ENCODE results near the gene FAM170B. TPM values are rescaled to one million over a fixed set of nuclear protein-coding genes. Genes with fewer than 3 reads are reported as not detected.

The FAM170B gene
- total RNA-seq, 5 donors from 2014 or later (not counting 1 experiment from before 2014, with no cell fraction given) = 0.16 TPM; not detected in 4

DNA sequence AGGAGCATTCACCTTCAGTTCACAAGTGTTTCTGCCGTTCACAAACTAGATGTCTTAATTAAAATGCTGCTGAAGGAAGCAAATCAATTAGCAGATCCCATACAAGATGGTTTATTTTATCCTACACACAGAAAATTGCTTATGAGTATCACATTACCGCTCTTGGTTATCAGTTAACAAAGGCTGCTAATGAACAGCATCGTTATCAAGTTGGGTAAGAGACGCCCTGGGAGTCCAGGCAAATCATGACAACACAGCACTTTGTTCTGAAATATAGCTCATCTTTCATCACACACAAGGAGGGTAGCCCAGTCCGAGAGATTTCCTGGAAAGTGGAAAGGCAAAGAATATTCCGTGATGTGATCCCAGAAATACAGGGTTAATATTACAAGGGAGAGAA, 20.8 kb upstream of the FAM170B start:
- no peak overlapping the region for H3K4me3 Mint-ChIP-seq
- Histone ChIP-seq H3K4me1 (ENCODE audit: control insufficient read depth in 1 of 2, extremely low read depth in 1 of 2, insufficient read depth in 2 of 2, low read length in 2 of 2) (peaks cover 0 to 6% of the 10 kb centered on the region in 2 experiments), H3K9me3 (no peaks in the 10 kb centered on the region), H3K27me3 (replicated peaks in 1 of 2; ENCODE audit: control insufficient read depth in 2 of 2, extremely low read depth in 1 of 2, insufficient read depth in 2 of 2, low read length in 1 of 2) (peaks cover 0 to 3% of the 10 kb centered on the region in 2 experiments), H3K27ac (ENCODE audit: low read length) (no peak overlapping the region), H3K4me3 (ENCODE audit: control insufficient read depth in 1 of 2, extremely low read depth in 1 of 2, low read length in 1 of 2) (no peak overlapping the region), H3K36me3 (ENCODE audit: control insufficient read depth in 2 of 2, extremely low read depth in 1 of 2, insufficient read depth in 1 of 2, low read length in 1 of 2) (no peaks in the 10 kb centered on the region)
- POLR2A ChIA-PET = no interaction called here
- no CpG with 5 or more reads among the region's 6 CpGs for WGBS (ENCODE audit: insufficient coverage)
- H3K4me1 Mint-ChIP-seq = peaks cover 1 to 16% (median 9%) of the 10 kb centered on the region in 3 donors
- DNase-seq (no peak), ATAC-seq (replicated peaks in 1 of 4) (no peak)
- no peaks in the 10 kb centered on the region for H3K36me3 Mint-ChIP-seq
- H3K27ac Mint-ChIP-seq = no peak overlapping the region
- H3K9me3 Mint-ChIP-seq = no peaks in the 10 kb centered on the region
- peaks cover 4 to 25% of the 10 kb centered on the region in 2 donors for H3K27me3 Mint-ChIP-seq
- CTCF ChIA-PET = no interaction called here

DNA sequence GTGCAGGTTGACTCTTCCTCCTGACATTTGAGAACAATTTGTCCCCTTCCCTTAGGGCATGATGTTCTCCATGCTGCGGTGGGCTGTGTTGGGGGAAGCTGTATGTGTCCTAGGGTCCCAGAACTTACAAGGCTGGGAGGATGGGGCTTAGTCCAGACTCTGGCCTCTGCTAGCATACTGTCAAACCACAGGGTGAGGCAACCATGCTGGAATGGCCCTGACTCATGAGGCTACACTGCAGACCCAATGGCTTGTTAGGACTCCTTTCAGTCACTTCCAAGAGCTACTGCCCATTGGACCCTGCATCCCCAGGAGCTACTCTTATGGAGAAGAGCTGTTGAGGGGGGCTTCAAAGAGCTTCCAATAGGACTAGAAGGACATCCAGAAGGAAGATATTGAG, 20.1 kb upstream of the FAM170B start:
- no CpG with 5 or more reads among the region's 1 CpG for WGBS (ENCODE audit: insufficient coverage)
- H3K4me3 Mint-ChIP-seq = no peak overlapping the region
- H3K27me3 ChIP-seq (replicated peaks in 1 of 2; ENCODE audit: control insufficient read depth in 2 of 2, extremely low read depth in 1 of 2, insufficient read depth in 2 of 2, low read length in 1 of 2) = peaks cover 0 to 3% of the 10 kb centered on the region in 2 experiments
- peaks cover 1 to 16% (median 9%) of the 10 kb centered on the region in 3 donors for H3K4me1 Mint-ChIP-seq
- no peak overlapping the region for H3K27ac Mint-ChIP-seq
- no peaks in the 10 kb centered on the region for H3K9me3 ChIP-seq
- no peak for DNase-seq
- H3K27me3 Mint-ChIP-seq = peaks cover 4 to 25% of the 10 kb centered on the region in 2 donors
- no peak overlapping the region for H3K27ac ChIP-seq (ENCODE audit: low read length)
- H3K36me3 ChIP-seq (ENCODE audit: control insufficient read depth in 2 of 2, extremely low read depth in 1 of 2, insufficient read depth in 1 of 2, low read length in 1 of 2) = no peaks in the 10 kb centered on the region
- peaks cover 0 to 6% of the 10 kb centered on the region in 2 experiments for H3K4me1 ChIP-seq (ENCODE audit: control insufficient read depth in 1 of 2, extremely low read depth in 1 of 2, insufficient read depth in 2 of 2, low read length in 2 of 2)
- ChIA-PET POLR2A (no interaction called here), CTCF (no interaction called here)
- H3K4me3 ChIP-seq (ENCODE audit: control insufficient read depth in 1 of 2, extremely low read depth in 1 of 2, low read length in 1 of 2) = no peak overlapping the region
- H3K36me3 Mint-ChIP-seq = no peaks in the 10 kb centered on the region
- ATAC-seq (replicated peaks in 1 of 4) = no peak
- no peaks in the 10 kb centered on the region for H3K9me3 Mint-ChIP-seq

DNA sequence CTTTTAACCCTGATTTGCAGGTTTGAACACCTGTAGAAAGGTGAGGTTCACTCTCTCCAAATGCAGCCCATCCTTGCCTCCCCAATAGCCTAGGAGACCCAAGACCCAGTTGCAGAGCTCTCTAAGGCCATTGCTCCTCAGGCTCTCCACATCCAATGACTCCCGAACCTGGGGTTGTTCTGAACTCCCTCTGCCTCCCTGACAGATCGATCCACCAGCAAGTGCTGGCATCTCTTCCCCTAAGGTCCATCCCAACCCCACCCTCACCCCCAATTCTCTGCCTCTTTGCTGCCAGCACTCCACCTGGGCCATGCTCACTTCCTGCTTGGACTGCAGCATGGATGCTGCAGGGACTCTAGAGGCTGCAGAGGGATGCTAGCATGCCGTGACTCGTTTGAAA, 19.3 kb upstream of the FAM170B start:
- Histone ChIP-seq H3K27ac (ENCODE audit: low read length) (no peak overlapping the region), H3K4me1 (ENCODE audit: control insufficient read depth in 1 of 2, extremely low read depth in 1 of 2, insufficient read depth in 2 of 2, low read length in 2 of 2) (peaks cover 0 to 6% of the 10 kb centered on the region in 2 experiments), H3K36me3 (ENCODE audit: control insufficient read depth in 2 of 2, extremely low read depth in 1 of 2, insufficient read depth in 1 of 2, low read length in 1 of 2) (no peaks in the 10 kb centered on the region), H3K4me3 (ENCODE audit: control insufficient read depth in 1 of 2, extremely low read depth in 1 of 2, low read length in 1 of 2) (no peak overlapping the region), H3K9me3 (no peaks in the 10 kb centered on the region), H3K27me3 (replicated peaks in 1 of 2; ENCODE audit: control insufficient read depth in 2 of 2, extremely low read depth in 1 of 2, insufficient read depth in 2 of 2, low read length in 1 of 2) (peaks cover 0 to 3% of the 10 kb centered on the region in 2 experiments)
- DNase-seq (no peak), ATAC-seq (replicated peaks in 1 of 4) (no peak)
- ChIA-PET POLR2A (no interaction called here), CTCF (no interaction called here)
- H3K4me3 Mint-ChIP-seq = no peak overlapping the region
- H3K27ac Mint-ChIP-seq = no peak overlapping the region
- no peaks in the 10 kb centered on the region for H3K36me3 Mint-ChIP-seq
- peaks cover 0 to 4% (median 3%) of the 10 kb centered on the region in 3 donors for H3K9me3 Mint-ChIP-seq
- peaks cover 4 to 25% of the 10 kb centered on the region in 2 donors for H3K27me3 Mint-ChIP-seq
- H3K4me1 Mint-ChIP-seq = peaks cover 1 to 12% (median 9%) of the 10 kb centered on the region in 3 donors
- 61% methylated on average over 4 of the region's 4 CpGs for WGBS (ENCODE audit: insufficient coverage)

DNA sequence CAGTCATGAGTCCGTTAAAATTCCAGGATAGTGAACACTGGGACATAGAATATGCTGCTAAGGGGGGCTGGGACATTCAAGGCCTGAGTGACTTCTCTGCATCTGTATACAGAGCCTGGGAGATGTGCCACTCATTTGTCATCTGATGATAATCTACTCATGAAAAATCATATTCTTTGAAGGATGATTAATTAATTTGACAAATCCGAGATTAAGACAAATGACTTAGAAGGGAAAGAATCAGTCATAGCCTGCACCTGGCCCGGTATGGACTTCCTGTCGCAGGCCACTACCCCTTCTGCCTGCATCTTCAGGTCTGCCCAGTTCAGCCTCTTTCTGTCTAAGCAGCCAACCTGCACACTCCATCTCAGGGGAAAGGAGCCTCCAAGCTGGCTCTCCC, 18.8 kb upstream of the FAM170B start:
- Histone ChIP-seq H3K27me3 (replicated peaks in 1 of 2; ENCODE audit: control insufficient read depth in 2 of 2, extremely low read depth in 1 of 2, insufficient read depth in 2 of 2, low read length in 1 of 2) (peaks cover 0 to 3% of the 10 kb centered on the region in 2 experiments), H3K36me3 (ENCODE audit: control insufficient read depth in 2 of 2, extremely low read depth in 1 of 2, insufficient read depth in 1 of 2, low read length in 1 of 2) (no peaks in the 10 kb centered on the region), H3K9me3 (no peaks in the 10 kb centered on the region), H3K27ac (ENCODE audit: low read length) (no peak overlapping the region), H3K4me1 (ENCODE audit: control insufficient read depth in 1 of 2, extremely low read depth in 1 of 2, insufficient read depth in 2 of 2, low read length in 2 of 2) (peaks cover 0 to 6% of the 10 kb centered on the region in 2 experiments), H3K4me3 (ENCODE audit: control insufficient read depth in 1 of 2, extremely low read depth in 1 of 2, low read length in 1 of 2) (no peak overlapping the region)
- WGBS (ENCODE audit: insufficient coverage) = 72% methylated on average over 4 of the region's 4 CpGs
- ChIA-PET CTCF (no interaction called here), POLR2A (interaction anchor here in 1 of 2 donors (0.6 kb wide), 1 partner anchor 402 kb away, joined by 3 read pairs; no protein-coding TSS in a partner anchor)
- peaks cover 0 to 7% (median 4%) of the 10 kb centered on the region in 3 donors for H3K9me3 Mint-ChIP-seq
- H3K27ac Mint-ChIP-seq = no peak overlapping the region
- H3K4me3 Mint-ChIP-seq = no peak overlapping the region
- peaks cover 4 to 25% of the 10 kb centered on the region in 2 donors for H3K27me3 Mint-ChIP-seq
- no peak for DNase-seq
- H3K4me1 Mint-ChIP-seq = peaks cover 1 to 10% (median 9%) of the 10 kb centered on the region in 3 donors
- no peaks in the 10 kb centered on the region for H3K36me3 Mint-ChIP-seq
- no peak for ATAC-seq (replicated peaks in 1 of 4)

DNA sequence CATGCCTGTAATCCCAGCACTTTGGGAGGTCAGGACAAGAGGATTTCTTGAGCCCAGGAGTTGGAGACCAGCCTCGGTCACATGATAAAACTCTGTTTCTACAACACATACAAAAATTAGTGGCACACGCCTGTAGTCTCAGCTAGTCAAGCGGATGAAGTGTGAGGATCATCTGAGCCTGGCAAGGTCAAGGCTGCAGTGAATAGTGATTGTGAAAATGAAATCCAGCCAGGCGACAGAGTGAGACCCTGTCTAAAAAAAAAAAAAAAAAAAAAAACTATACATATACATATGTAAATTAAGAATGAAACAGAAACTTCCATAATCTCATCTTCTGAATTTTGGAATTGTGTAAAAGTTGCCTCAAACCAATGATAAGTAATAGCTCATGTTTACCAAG, 18.2 kb upstream of the FAM170B start:
- Histone ChIP-seq H3K27ac (ENCODE audit: low read length) (no peak overlapping the region), H3K36me3 (ENCODE audit: control insufficient read depth in 2 of 2, extremely low read depth in 1 of 2, insufficient read depth in 1 of 2, low read length in 1 of 2) (no peaks in the 10 kb centered on the region), H3K9me3 (no peaks in the 10 kb centered on the region), H3K27me3 (replicated peaks in 1 of 2; ENCODE audit: control insufficient read depth in 2 of 2, extremely low read depth in 1 of 2, insufficient read depth in 2 of 2, low read length in 1 of 2) (peaks cover 0 to 3% of the 10 kb centered on the region in 2 experiments), H3K4me3 (ENCODE audit: control insufficient read depth in 1 of 2, extremely low read depth in 1 of 2, low read length in 1 of 2) (no peak overlapping the region), H3K4me1 (ENCODE audit: control insufficient read depth in 1 of 2, extremely low read depth in 1 of 2, insufficient read depth in 2 of 2, low read length in 2 of 2) (peaks cover 0 to 4% of the 10 kb centered on the region in 2 experiments)
- no CpG with 5 or more reads among the region's 4 CpGs for WGBS (ENCODE audit: insufficient coverage)
- Mint-ChIP-seq H3K4me1 (peaks cover 0 to 4% (median 2%) of the 10 kb centered on the region in 3 donors), H3K27me3 (peaks cover 5 to 22% of the 10 kb centered on the region in 2 donors), H3K36me3 (no peaks in the 10 kb centered on the region), H3K9me3 (peaks cover 0 to 14% (median 6%) of the 10 kb centered on the region in 3 donors), H3K27ac (no peak overlapping the region), H3K4me3 (no peak overlapping the region)
- ATAC-seq (replicated peaks in 1 of 4) = no peak
- no peak for DNase-seq
- ChIA-PET POLR2A (interaction anchor here in 1 of 2 donors (0.6 kb wide), 1 partner anchor 401 kb away, joined by 3 read pairs; no protein-coding TSS in a partner anchor), CTCF (no interaction called here)

DNA sequence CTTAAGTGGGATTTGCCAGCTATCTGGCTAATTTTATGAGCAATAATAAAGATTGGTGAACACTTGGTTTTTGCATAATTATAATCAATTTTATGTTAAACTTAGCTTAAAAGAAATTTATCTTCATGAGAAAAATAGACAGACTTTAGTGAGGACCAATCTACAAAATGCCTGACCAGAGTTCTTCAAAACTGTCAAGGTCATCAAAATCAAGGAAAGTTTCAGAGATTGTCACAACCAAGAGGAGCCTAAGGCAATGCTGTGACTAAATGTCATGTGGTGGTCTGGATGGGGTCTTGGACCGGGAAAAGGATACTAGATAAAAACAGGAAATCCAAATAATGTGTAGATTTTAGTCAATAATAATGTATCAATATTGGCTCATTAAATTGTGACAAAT, 17.7 kb upstream of the FAM170B start:
- Histone ChIP-seq H3K4me3 (ENCODE audit: control insufficient read depth in 1 of 2, extremely low read depth in 1 of 2, low read length in 1 of 2) (no peak overlapping the region), H3K4me1 (ENCODE audit: control insufficient read depth in 1 of 2, extremely low read depth in 1 of 2, insufficient read depth in 2 of 2, low read length in 2 of 2) (no peaks in the 10 kb centered on the region), H3K36me3 (ENCODE audit: control insufficient read depth in 2 of 2, extremely low read depth in 1 of 2, insufficient read depth in 1 of 2, low read length in 1 of 2) (no peaks in the 10 kb centered on the region), H3K9me3 (no peaks in the 10 kb centered on the region), H3K27ac (ENCODE audit: low read length) (no peak overlapping the region), H3K27me3 (replicated peaks in 1 of 2; ENCODE audit: control insufficient read depth in 2 of 2, extremely low read depth in 1 of 2, insufficient read depth in 2 of 2, low read length in 1 of 2) (peaks cover 0 to 3% of the 10 kb centered on the region in 2 experiments)
- POLR2A ChIA-PET = no interaction called here
- no CpG with 5 or more reads among the region's 1 CpG for WGBS (ENCODE audit: insufficient coverage)
- Mint-ChIP-seq H3K4me3 (no peak overlapping the region), H3K27me3 (peaks cover 5 to 20% of the 10 kb centered on the region in 2 donors), H3K27ac (no peak overlapping the region), H3K9me3 (peaks cover 0 to 15% (median 6%) of the 10 kb centered on the region in 3 donors), H3K36me3 (no peaks in the 10 kb centered on the region), H3K4me1 (peaks cover 0 to under 1% (median 0%) of the 10 kb centered on the region in 3 donors)
- CTCF ChIA-PET = no interaction called here
- ATAC-seq (replicated peaks in 1 of 4) = no peak
- DNase-seq = no peak

Measured in T-cell (primary cell).